Activated CD4-positive, alpha-beta T cell treated with anti-CD3 and anti-CD28 coated beads, Interleukin-2, amount 50 U/mL, for 24 hours (primary cell): Measurements from ENCODE around the gene SH3RF1.
"Not testable (repeated sequence)": the region's sequence is repeated elsewhere in the genome, so short reads cannot be mapped to it uniquely, and the experiment has no call there.

Experiments
- DNase-seq, 2 donors: peaks; one replicate each; pipeline ENCODE4 v3.0.0-alpha.2; 2020; ENCODE audit warnings: low read depth in 1 of 2, low spot score in 1 of 2

Gene SH3RF1

DNA sequence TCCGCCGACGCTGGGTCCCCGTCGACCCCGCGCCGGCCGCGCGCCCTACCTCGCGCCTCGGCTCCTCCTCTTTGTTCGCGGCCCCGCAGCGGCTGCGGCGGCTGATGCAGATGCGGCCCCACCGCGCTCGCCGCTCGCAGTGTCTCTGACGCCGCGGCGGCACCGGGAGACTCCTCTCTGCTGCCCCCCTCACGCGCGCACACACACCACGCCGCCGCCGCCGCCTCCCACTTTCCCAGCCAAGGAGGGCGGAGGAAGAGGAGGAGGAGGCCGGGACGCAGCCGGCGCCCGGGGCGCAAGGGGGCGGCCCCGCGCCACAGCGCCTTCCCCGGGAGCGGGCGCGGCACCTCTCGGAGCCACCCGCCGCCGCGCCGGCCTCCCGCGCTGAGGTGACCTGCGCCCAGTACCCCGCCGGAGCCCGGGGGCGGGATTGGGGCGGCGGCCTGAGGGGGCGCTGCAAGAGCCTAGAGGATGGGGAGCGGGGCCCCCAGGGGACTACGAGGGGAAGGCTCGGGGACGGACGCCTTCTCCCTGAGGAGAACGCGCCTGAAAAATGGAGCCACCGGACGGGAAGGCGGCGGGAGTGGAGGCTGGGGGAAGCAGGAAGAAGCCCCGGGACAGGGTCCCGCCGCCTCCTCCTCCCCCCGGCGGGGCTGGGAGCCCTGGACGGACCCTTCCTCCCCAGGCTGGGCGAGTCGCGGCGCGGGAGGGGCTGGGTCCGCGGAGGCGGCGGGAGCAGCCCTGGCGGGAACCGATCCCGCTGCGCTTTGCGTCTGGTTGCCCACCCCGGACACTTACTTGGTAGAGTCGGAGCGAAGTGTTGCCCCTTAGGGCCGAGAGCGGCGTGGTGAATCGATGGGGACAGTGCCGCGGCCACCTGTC is at the start of gene SH3RF1:
Gene SH3RF1, minus strand, starts transcription at position 147 of the 882 bp plus-strand sequence. CDS start 1,744 bp downstream, outside the sequence.
- DNase-seq = peak in 1 of 2 donors; percentile 1

DNA sequence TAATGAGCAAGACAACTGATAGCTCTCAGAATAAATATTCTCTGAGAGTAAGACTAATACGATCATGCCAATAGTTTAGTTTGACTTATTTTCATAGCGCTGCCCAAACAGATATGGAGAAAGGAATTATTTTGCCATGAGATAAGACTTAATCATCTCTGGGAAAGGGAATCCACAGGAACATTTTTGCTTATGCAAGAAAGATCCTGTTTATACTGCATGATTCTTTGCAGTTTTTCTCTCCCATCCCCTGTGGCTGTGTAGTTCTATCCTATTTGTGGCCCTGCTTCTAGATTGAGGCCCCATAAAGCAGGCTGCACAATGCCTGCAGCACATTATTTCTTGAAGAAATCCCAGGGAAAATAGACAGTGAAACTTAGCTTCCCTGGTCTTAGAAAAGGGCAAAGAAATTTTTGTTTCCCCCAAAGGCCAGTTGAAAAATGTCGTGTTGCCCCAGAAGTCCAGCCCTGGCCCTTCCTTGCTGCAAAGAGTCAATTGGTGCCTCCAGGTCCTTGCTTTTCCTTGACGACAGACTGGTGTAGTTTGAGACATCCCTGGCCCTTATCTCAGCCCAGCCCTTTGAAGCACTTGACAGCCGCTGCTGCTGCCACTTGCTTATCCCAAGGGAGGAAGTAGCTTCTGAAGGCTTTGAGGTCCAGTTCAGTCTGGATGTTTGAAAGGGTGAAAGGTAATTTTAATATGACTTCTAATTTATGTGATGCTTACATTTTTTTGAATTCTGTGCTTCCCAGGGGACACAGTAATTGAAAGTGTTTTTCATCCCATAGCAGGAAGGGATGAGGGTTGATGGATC is 45.0 kb upstream of the SH3RF1 start:
- DNase-seq = no peak

DNA sequence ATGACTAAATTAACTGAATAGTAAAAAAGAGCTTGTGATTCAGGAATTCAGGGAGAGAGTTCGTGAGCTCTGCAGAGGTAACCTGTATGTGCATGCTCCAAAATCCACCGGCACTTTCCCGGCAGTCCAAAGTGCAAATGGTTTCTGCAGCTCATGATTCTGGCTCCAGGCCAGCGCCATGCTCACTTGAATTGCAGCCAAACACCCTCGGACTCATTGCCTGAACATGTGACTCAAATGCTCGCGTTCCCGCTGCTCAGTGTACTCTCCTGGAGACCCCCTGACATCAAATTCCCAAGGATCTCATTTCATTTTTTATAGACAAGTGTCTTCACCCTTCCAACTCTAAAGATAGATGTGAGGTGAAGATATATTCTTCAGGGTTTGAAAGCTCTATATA is 44.1 kb upstream of the SH3RF1 start:
- no peak for DNase-seq

- DNase-seq = no peak
Measured at GRCh38 chr4:169313732-169314131, 43.0 kb upstream of the SH3RF1 start.

GRCh38 chr4:169312690-169313422 is 42.1 kb upstream of the SH3RF1 start:
- no peak for DNase-seq

DNA sequence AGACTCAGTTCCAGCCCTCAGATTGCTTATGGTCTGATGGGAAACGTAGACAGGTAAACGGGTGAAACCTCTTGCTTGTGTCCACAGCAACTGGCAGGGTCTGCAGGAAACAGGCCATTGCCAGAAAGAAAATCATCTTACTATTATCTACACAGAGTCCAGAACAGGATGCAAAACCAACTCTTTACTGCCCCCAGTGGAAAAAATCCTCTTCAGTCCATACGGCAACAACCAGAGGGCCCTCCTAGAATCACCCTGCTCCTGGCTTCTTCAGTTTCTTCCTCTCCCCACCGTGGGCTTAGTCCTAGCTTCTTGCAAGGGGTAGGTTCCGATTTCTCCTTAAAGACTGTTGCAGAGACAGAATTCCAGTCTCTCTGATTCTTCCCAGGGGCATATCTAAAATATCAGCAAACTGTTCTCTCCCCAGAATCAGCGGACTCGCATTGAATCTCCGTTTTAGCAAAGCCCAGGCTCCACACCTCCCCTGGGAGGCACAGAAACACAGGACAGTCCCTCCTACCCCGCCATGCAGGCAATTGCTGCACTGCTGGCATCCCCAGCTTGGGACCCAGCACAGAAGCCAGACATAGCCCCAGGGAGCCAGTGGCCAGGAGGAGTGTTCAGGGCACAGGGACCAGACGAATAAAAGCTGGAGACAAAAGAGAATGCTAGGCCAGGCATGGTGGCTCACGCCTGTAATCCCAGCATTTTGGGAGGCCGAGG is 41.0 kb upstream of the SH3RF1 start:
- DNase-seq = no peak

- DNase-seq = no peak
Measured at GRCh38 chr4:169309326-169309967, 38.7 kb upstream of the SH3RF1 start.

DNA sequence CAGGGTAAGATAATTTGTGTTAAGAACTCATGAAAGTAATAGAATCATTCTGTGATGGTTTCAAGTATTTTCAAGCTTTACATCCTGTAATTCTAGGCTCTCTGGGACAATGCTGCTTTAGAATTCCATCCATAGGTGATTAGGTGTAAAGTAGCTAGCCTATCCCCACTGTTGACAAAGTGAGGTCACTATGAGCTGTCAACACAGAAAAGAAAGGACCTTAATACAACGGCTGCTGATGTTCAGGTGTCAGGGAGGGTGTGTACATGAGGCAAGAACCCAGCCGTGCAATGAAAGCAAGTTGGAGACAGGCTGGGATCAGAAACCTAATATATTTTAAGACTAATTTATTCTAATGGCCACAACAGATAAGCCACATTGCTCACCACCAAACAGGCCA is 36.8 kb upstream of the SH3RF1 start:
- no peak for DNase-seq

DNA sequence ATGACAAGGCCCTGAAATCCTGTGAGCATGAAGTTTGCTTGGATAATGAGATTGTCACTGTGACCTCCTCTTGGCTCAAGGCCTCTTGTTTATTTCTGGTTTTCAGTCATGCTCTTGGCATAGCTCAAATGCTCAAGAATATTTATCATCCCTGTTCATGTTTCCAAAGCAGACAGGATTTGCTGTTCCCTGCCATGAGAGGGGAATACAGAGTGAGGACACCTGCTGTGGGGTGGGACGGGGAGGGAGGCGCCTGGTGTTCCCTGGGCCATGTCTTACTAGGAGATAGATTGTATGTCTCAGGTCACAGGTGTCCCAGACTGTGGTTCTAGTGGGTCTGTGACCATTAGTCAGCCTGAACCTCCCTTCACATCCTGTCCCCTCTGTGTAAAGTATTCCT is 34.9 kb upstream of the SH3RF1 start:
- no peak for DNase-seq

DNA sequence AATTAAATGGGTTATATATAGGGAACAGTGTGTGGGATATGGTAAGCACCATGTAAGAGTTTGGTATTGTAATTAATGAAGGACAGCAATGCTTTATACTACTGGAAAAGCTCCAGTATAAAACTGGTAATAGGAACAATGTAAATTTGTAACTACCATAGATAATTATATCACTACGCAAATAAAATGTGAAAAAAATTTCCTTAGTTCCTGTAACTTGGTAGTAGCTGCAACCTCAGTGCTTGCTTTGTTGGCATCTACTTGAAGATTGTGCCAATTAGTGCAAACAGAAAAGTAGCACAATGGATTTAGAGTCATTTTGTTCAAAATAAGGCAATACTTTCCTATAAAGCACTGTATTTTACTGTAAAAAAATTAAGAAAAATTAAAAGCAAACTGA is 34.4 kb upstream of the SH3RF1 start:
- no peak for DNase-seq

- no peak for DNase-seq
Measured at GRCh38 chr4:169295822-169296221, 25.1 kb upstream of the SH3RF1 start.

- no peak for DNase-seq
Measured at GRCh38 chr4:169293343-169294176, 22.8 kb upstream of the SH3RF1 start.

DNA sequence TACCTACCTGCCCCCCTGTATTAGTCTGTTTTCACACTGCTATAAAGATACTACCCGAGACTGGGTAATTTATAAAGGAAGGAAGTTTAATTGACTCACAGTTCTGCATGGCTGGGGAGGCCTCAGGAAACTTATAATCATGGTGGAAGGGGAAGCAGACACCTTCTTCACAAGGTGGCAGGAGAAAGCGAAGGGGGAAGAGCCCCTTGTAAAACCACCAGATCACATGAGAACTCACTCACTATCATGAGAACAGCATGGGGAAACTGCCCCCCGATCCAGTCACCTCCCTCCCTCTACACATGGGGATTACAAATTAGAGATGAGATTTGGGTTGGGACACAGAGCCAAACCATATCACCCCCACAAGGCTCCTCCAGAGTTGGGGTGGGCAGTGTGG is 17.2 kb upstream of the SH3RF1 start:
- DNase-seq = not testable (repeated sequence)

DNA sequence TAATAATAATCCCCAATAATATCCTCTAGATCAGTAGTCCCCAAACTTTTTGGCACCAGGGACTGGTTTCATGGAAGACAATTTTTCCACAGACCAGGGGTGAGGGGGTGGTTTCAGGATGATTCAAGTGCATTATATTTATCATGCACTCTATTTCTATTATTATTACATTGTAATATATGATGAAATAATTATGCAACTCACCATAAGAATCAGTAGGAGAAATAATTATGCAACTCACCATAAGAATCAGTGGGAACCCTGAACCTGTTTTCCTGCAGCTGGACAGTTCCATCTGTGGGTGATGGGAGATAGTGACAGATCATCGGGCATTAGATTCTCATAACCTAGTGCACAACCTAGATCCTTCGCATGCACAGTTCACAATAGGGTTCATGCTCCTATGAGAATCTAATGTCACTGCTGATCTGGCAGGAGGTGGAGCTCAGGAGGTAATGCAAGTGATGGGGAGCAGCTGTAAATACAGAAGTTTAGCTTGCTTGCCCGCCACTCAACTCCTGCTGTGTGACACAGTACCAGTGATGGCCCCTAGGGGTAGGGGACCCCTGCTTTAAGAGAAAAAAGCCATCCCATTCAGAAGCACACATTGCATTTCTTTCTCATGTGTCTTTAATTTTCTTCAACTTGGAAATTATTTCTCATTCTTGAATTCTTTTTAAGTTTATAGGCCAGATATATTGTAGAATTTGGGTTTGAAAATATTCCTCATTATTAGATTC is 16.0 kb upstream of the SH3RF1 start:
- no peak for DNase-seq

- DNase-seq = no peak
Measured at GRCh38 chr4:169283114-169283509, 12.4 kb upstream of the SH3RF1 start.

DNA sequence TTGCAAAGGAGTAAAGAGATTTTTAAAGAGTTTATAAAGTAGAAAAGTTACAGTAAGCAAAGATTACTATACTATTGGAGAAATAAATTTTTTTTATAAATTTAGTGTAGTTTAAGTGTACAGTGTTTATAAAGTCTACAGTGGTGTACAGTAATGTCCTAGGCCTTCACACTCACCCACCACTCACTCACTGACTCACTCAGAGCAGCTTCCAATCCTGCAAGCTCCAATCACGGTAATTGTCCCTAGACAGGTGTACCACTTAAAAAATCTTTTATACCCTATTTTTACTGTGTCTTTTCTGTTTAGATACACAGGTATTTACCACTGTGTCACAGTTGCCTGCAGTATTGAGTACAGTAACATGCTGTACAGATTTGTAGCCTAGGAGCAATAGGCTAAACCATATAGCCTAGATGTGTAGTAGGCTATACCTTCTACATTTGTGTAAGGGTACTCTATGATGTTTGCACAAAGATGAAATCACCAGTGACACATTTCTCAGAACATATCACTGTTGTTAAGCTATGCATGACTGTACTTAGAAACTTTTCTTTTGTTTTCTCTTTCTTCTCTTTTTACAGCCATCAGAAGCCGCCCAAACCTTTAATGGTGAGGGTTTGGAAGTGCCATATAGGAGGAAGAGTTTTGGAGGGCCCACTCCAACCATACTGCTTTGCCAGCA is 11.8 kb upstream of the SH3RF1 start:
- no peak for DNase-seq

GRCh38 chr4:169279108-169279507 is 8.4 kb upstream of the SH3RF1 start:
- DNase-seq = no peak

DNA sequence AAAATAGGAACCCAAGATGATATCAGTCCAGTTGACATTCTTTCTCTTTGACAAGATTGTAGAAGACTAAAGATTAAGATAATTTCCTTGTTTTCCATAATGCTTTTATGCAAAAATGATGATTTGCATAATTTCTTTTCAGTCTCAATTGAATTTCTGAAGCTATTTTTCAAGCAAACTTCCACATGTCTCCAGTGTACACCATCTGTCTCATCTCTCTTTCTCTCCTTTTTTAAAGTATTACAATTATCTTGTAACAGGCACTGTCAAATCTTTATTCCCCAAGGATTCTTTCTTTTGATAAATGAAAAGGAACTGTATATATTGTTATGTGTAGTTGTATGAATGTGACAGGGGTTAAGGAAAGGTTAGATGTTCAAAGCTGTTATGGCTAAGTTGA is 7.9 kb upstream of the SH3RF1 start:
- DNase-seq = no peak
